Stomach (tissue), 9 donors: ENCODE results near the gene PET100. TPM values are rescaled to one million over a fixed set of nuclear protein-coding genes. Genes with fewer than 3 reads are reported as not detected.

Source experiments
- DNase-seq, 2 donors: peaks; one replicate each; pipeline versions ENCODE4 v3.0.0 to v3.0.0-alpha.2; 2013 to 2019
- H3K27ac ChIP-seq, 5 donors: fragments of 200-600 bp in 4 of 5; sonication (generic) in 4 of 5; one replicate each; pipeline ENCODE4 v1.5.1; 2013 to 2019; ENCODE audit warnings: mild to moderate bottlenecking in 1 of 5, moderate library complexity in 1 of 5
- H3K27me3 ChIP-seq, 3 donors: fragments of 200-600 bp; sonication (generic); one replicate each; pipeline ENCODE4 v1.5.1; 2017 to 2019; ENCODE audit warnings: mixed run types in 1 of 3
- H3K36me3 ChIP-seq, 4 donors: fragments of 200-600 bp; sonication (generic); 1 replicate in 3 of 4; 2 replicates in 1 of 4; pipeline ENCODE4 v1.5.1; 2016 to 2019
- H3K4me1 ChIP-seq, 4 donors: fragments of 200-600 bp; sonication (generic); one replicate each; pipeline ENCODE4 v1.5.1; 2016 to 2019
- H3K4me3 ChIP-seq, 4 donors: fragments of 200-600 bp; sonication (generic) in 3 of 4; one replicate each; pipeline ENCODE4 v1.5.1; 2016 to 2019; ENCODE audit warnings: mild to moderate bottlenecking in 1 of 4
- H3K9me3 ChIP-seq, 4 donors: fragments of 200-600 bp; sonication (generic); one replicate each; pipeline ENCODE4 v1.5.1; 2016 to 2019
- CTCF ChIP-seq, 7 experiments: fragments of 450-650 bp in 4 of 7; fragments of 200-600 bp in 3 of 7; sonication (generic) in 3 of 7; IDR thresholded peaks; one replicate each; pipeline ENCODE4 v1.5.1; 2016 to 2019; ENCODE audit warnings: antibody characterized with exemption in 7 of 7, control low read depth in 2 of 7, mild to moderate bottlenecking in 1 of 7
- EP300 ChIP-seq: sonication (generic); formaldehyde crosslinking; IDR thresholded peaks from one replicate; pipeline ENCODE4 v1.6.1; 2017; ENCODE audit warnings: antibody characterized with exemption
- POLR2A ChIP-seq, 4 donors: fragments of 450-650 bp; IDR thresholded peaks; one replicate each; pipeline ENCODE4 v1.6.1; 2016; ENCODE audit warnings: antibody characterized with exemption in 4 of 4, control low read depth in 2 of 4, mild to moderate bottlenecking in 1 of 4, moderate library complexity in 1 of 4
- POLR2AphosphoS5 ChIP-seq, 3 donors: sonication (generic); formaldehyde crosslinking; IDR thresholded peaks; one replicate each; pipeline ENCODE4 v1.6.1; 2016; ENCODE audit warnings: antibody characterized with exemption in 3 of 3
- WGBS, 5 donors: extraction: QIAGEN DNeasy Blood & Tissue Kit in 3 of 5; methylation state at CpG; one replicate each; pipeline versions ENCODE4 v1.1.5 to v1.1.7; 2013 to 2018; 5-methylcytosine and 5-hydroxymethylcytosine counted together
- intact Hi-C: fragments of 100-400 bp; cut with DNase I; formaldehyde crosslinking; loops from one replicate; pipeline ENCODE4 v1.15.1; 2023; ENCODE audit warnings: low total_unique reads
- polyA plus RNA-seq, 3 donors: library from polyadenylated mRNA; stranded (reverse); fragments of 200-250 nt; gene quantifications; one replicate each; pipeline ENCODE4 v1.2.3, GENCODE V29; 2013
- total RNA-seq, 5 donors: library from RNA; depleted of rRNA; stranded (reverse); fragments of >200 nt; gene quantifications; one replicate each; pipeline versions ENCODE4 v1.1.0 to v1.2.3, GENCODE V29; 2014 to 2016
- donor health status: healthy with polysubstance abuse.
- donor health status: Bipolar disorder and iron deficiency.
- donor health status: healthy.

Gene PET100
- total and polyA plus RNA-seq, 8 donors: 0.89 to 197 (median 28.1) TPM

DNA sequence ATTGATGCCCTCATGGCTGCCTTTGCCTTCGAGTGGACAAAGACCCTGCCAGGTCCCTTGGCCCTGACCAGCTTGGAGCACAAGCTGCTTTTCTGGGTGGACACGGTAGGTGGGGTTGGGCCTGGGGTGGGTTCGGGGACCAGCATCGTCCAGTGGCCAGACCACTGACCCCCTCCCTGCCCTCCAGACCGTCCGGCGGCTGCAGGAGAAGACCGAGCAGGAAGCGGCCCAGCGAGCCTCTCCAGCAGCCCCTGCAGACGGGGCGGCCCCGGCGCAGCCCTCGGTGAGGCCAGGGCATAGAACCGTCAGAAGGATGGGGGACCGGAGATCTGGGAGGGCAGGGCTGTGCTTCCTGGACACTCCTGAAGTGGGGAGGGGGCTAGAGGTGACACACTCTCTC is 23.3 kb upstream of the PET100 start:
- peaks cover 0 to 49% (median 0%) of the 10 kb centered on the region in 3 donors for H3K27me3 ChIP-seq
- H3K4me1 ChIP-seq: peaks cover 0 to 31% (median 26%) of the 10 kb centered on the region in 4 donors
- intact Hi-C loops: no loop called here
- DNase-seq: peak in 1 of 2 donors; percentile 1
- TF ChIP-seq EP300 (no peak), CTCF (IDR thresholded peaks at IDR 0.05) (no peak), POLR2AphosphoS5 (IDR thresholded peaks at IDR 0.05) (no peak), POLR2A (IDR thresholded peaks at IDR 0.05) (no peak)
- H3K9me3 ChIP-seq: no peaks in the 10 kb centered on the region
- H3K4me3 ChIP-seq: no peak overlapping the region
- H3K36me3 ChIP-seq: peaks cover 3 to 61% (median 51%) of the 10 kb centered on the region in 4 donors
- H3K27ac ChIP-seq: no peak overlapping the region
- 87 to 91% (median 89%) methylated on average over 14 to 17 of the region's 17 CpGs; no CpG with 5 or more reads in 1 of the 5 donors for WGBS, 5 donors

DNA sequence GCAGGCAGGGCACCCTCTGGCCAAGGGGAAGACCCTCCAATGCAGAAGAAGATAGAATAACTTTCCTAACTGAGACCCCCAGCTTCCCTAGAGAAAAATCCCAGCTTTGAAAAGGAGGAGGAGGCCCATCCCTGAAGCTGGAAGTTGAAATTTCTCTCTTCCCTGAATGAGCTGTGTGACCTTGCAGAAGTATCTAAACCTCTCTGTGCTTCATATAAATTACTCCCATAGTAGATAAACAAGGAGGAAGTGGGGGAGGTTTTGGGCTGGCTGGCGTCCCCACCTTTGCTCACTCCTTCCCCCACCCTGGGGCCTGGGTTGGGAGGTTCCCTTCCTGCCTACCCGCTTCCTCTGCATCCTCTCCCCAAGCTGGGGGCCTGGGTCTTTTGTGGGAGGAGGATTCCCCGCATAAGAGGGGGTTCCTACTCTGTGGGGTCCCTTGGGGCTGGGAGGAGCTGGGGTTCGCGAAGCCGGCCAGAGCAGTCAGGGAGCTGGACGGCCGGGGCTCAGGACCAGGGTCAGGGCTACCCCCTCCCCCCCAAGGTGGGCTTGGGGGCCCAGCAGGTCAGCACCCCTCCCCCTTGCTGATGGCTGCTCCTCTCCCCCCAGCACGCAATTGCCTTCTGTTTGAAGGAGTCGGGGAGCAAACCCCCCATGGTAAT is 22.2 kb upstream of the PET100 start:
- Histone ChIP-seq H3K9me3 (no peaks in the 10 kb centered on the region), H3K36me3 (peaks cover 8 to 72% (median 61%) of the 10 kb centered on the region in 4 donors), H3K27me3 (peaks cover 0 to 40% (median 0%) of the 10 kb centered on the region in 3 donors), H3K4me3 (no peak overlapping the region), H3K27ac (no peak overlapping the region), H3K4me1 (peaks cover 0 to 23% (median 20%) of the 10 kb centered on the region in 4 donors)
- intact Hi-C loops: no loop called here
- 84 to 90% (median 85%) methylated on average over 8 to 10 of the region's 10 CpGs for WGBS, 5 donors
- TF ChIP-seq EP300 (no peak), CTCF (IDR thresholded peaks at IDR 0.05) (no peak), POLR2A (IDR thresholded peaks at IDR 0.05) (no peak), POLR2AphosphoS5 (IDR thresholded peaks at IDR 0.05) (no peak)
- DNase-seq: peak in 1 of 2 donors; percentile 1

- Histone ChIP-seq H3K27ac (no peak overlapping the region), H3K36me3 (peaks cover 10 to 78% (median 67%) of the 10 kb centered on the region in 4 donors), H3K9me3 (no peaks in the 10 kb centered on the region), H3K27me3 (peaks cover 0 to 34% (median 0%) of the 10 kb centered on the region in 3 donors), H3K4me1 (peaks cover 0 to 16% (median 14%) of the 10 kb centered on the region in 4 donors), H3K4me3 (no peak overlapping the region)
- TF ChIP-seq EP300: no peak
- no peak for TF ChIP-seq CTCF (IDR thresholded peaks at IDR 0.05)
- no peak for TF ChIP-seq POLR2AphosphoS5 (IDR thresholded peaks at IDR 0.05)
- no peak for TF ChIP-seq POLR2A (IDR thresholded peaks at IDR 0.05)
- WGBS, 5 donors: 90 to 94% (median 91%) methylated on average over 14 to 25 of the region's 25 CpGs
- intact Hi-C loops: no loop called here
- DNase-seq: peak in 1 of 2 donors; percentile 1
Measured at GRCh38 chr19:7607874-7608560, 21.6 kb upstream of the PET100 start.

DNA sequence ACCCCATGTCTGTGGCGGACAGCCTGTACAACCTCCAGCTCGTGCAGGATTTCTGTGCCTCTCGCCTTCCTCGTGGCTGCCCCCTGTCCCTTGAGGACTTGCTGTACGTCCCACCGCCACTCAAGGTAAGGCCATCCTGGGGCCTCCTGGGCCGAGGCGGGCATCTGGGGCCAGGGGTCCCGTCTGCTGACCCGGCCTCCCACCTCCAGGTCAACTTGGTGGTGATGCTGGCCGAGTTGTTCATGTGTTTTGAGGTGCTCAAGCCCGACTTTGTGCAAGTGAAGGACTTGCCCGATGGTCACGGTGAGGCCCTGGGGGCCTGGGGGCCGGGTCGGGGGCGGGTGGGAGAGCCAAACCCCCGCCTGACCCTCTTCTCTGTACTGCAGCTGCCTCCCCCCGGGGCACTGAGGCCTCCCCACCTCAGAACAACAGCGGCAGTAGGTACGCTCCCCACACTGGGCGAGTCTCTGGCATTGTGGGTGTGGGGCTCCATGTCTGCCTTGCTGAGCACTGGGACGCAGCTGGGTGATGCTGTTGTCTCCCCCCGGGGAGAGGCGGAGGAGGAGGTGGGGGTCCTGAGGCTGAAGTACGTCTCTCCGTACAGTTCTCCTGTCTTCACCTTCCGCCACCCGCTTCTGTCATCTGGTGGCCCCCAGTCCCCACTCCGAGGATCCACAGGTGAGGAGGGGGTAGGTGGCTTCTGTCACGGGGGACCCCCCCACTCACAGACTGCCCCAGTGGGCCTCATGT is 18.9 kb upstream of the PET100 start:
- H3K27me3 ChIP-seq: peaks cover 0 to 9% (median 0%) of the 10 kb centered on the region in 3 donors
- TF ChIP-seq EP300: no peak
- no peak for TF ChIP-seq POLR2A (IDR thresholded peaks at IDR 0.05)
- TF ChIP-seq POLR2AphosphoS5 (IDR thresholded peaks at IDR 0.05): no peak
- TF ChIP-seq CTCF (IDR thresholded peaks at IDR 0.05): no peak
- H3K4me1 ChIP-seq: no peaks in the 10 kb centered on the region
- no peak overlapping the region for H3K27ac ChIP-seq
- DNase-seq: no peak
- peaks cover 10 to 86% (median 73%) of the 10 kb centered on the region in 4 donors for H3K36me3 ChIP-seq
- no peaks in the 10 kb centered on the region for H3K9me3 ChIP-seq
- WGBS, 5 donors: 80 to 89% (median 87%) methylated on average over 14 to 31 of the region's 31 CpGs
- intact Hi-C loops: no loop called here
- no peak overlapping the region for H3K4me3 ChIP-seq
